GM23338 (cell line): Measurements from ENCODE around the gene SLC35D1. TPM values are rescaled to one million over a fixed set of nuclear protein-coding genes. Genes with fewer than 3 reads are reported as not detected.

Experiments used
- ATAC-seq: fragments of 200-7000 bp; cut with Tn5 transposase; 3 replicates; pipeline ENCODE4 v1.9.1; 2020
- DNase-seq: peaks from one replicate; pipeline ENCODE4 v3.0.0-alpha.2; 2015; ENCODE audit warnings: low spot score
- H2AFZ ChIP-seq: fragments of 200-600 bp; sonication (generic); 2 replicates; pipeline ENCODE4 v1.8.0; 2016; ENCODE audit warnings: antibody characterized with exemption, mild to moderate bottlenecking, moderate library complexity
- H3F3A ChIP-seq: fragments of 200-600 bp; sonication (generic); replicated peaks from 2 replicates; pipeline ENCODE4 v1.8.0; 2017; ENCODE audit warnings: antibody characterized with exemption, mixed run types, low read depth
- H3K27ac ChIP-seq: fragments of 200-600 bp; sonication (generic); 2 replicates; pipeline ENCODE4 v1.6.1; 2016; ENCODE audit warnings: low read depth
- H3K27me3 ChIP-seq: fragments of 200-600 bp; sonication (generic); 2 replicates; pipeline ENCODE4 v1.8.0; 2016; ENCODE audit warnings: mild to moderate bottlenecking, mixed run types, moderate library complexity; ENCODE audit not compliant: insufficient read depth
- H3K36me3 ChIP-seq: fragments of 200-600 bp; sonication (generic); 2 replicates; pipeline ENCODE4 v1.8.0; 2016; ENCODE audit warnings: mild to moderate bottlenecking; ENCODE audit not compliant: insufficient read depth
- H3K4me1 ChIP-seq: fragments of 200-600 bp; sonication (generic); 2 replicates; pipeline ENCODE4 v1.8.0; 2016; ENCODE audit warnings: mild to moderate bottlenecking, moderate library complexity; ENCODE audit not compliant: insufficient read depth
- H3K4me2 ChIP-seq: fragments of 200-600 bp; sonication (generic); 2 replicates; pipeline ENCODE4 v1.7.1; 2017; ENCODE audit warnings: mixed run types
- H3K4me3 ChIP-seq: fragments of 200-600 bp; sonication (generic); 2 replicates; pipeline ENCODE4 v1.6.1; 2016; ENCODE audit warnings: mixed run types
- H3K79me2 ChIP-seq: fragments of 200-600 bp; sonication (generic); replicated peaks from 2 replicates; pipeline ENCODE4 v1.8.0; 2017; ENCODE audit warnings: mild to moderate bottlenecking; ENCODE audit not compliant: insufficient read depth
- H3K9me2 ChIP-seq: fragments of 200-600 bp; sonication (generic); 2 replicates; pipeline ENCODE4 v1.8.0; 2017; ENCODE audit not compliant: insufficient read depth
- H4K20me1 ChIP-seq: fragments of 200-600 bp; sonication (generic); replicated peaks from 2 replicates; pipeline ENCODE4 v1.8.0; 2017; ENCODE audit warnings: mild to moderate bottlenecking; ENCODE audit not compliant: insufficient read depth
- H3K27ac Mint-ChIP-seq: 2 replicates; pipeline ENCODE4 v1.8.0; 2020; ENCODE audit warnings: inconsistent platforms, mild to moderate bottlenecking, moderate library complexity, mixed read lengths
- H3K27me3 Mint-ChIP-seq: 3 replicates; pipeline ENCODE4 v1.8.0; 2022; ENCODE audit warnings: low read depth, mild to moderate bottlenecking, moderate library complexity, mixed read lengths, inconsistent platforms; ENCODE audit not compliant: insufficient read depth, poor library complexity
- H3K36me3 Mint-ChIP-seq: 3 replicates; pipeline ENCODE4 v1.8.0; 2021; ENCODE audit warnings: low read depth, mild to moderate bottlenecking, inconsistent platforms, moderate library complexity, mixed read lengths
- H3K4me1 Mint-ChIP-seq: 3 replicates; pipeline ENCODE4 v1.8.0; 2020; ENCODE audit warnings: mild to moderate bottlenecking, inconsistent platforms, mixed read lengths
- H3K4me3 Mint-ChIP-seq: 3 replicates; pipeline ENCODE4 v1.8.0; 2021; ENCODE audit warnings: moderate library complexity, mild to moderate bottlenecking, inconsistent platforms, mixed read lengths
- H3K9me3 Mint-ChIP-seq: 3 replicates; pipeline ENCODE4 v1.8.0; 2020; ENCODE audit warnings: moderate library complexity, mild to moderate bottlenecking, inconsistent platforms, mixed read lengths
- ETS1 ChIP-seq: IDR thresholded peaks from 2 replicates; pipeline ENCODE4 v1.6.1; 2016; ENCODE audit warnings: antibody characterized with exemption
- EZH2 ChIP-seq: fragments of 200-600 bp; sonication (generic); IDR thresholded peaks from one replicate; pipeline ENCODE4 v1.8.0; 2017; ENCODE audit warnings: antibody characterized with exemption, mild to moderate bottlenecking, low read depth; ENCODE audit not compliant: unreplicated experiment
- EZH2phosphoT487 ChIP-seq: fragments of 200-600 bp; sonication (generic); IDR thresholded peaks from one replicate; pipeline ENCODE4 v1.8.1; 2018; ENCODE audit warnings: antibody characterized with exemption; ENCODE audit not compliant: unreplicated experiment
- JUNB ChIP-seq: IDR thresholded peaks from one replicate; pipeline ENCODE4 v1.6.1; 2016; ENCODE audit warnings: antibody characterized with exemption; ENCODE audit not compliant: unreplicated experiment
- POLR2AphosphoS5 ChIP-seq: IDR thresholded peaks from 2 replicates; pipeline ENCODE4 v1.6.1; 2016; ENCODE audit warnings: antibody characterized with exemption, low read depth
- STAT1 ChIP-seq: IDR thresholded peaks from one replicate; pipeline ENCODE4 v1.6.1; 2016; ENCODE audit warnings: antibody characterized with exemption; ENCODE audit not compliant: unreplicated experiment
- ZNF114 ChIP-seq: fragments of 250-450 bp; sonication (Bioruptor Pico); IDR thresholded peaks from 2 replicates; pipeline ENCODE4 v1.5.0; 2020; ENCODE audit warnings: mild to moderate bottlenecking, moderate library complexity
- ZNF331 ChIP-seq: fragments of 250-450 bp; sonication (Bioruptor Pico); IDR thresholded peaks from 2 replicates; pipeline ENCODE4 v1.5.0; 2020; ENCODE audit warnings: low read depth, mild to moderate bottlenecking, moderate library complexity
- ZNF462 ChIP-seq: fragments of 250-450 bp; sonication (Bioruptor Pico); IDR thresholded peaks from 2 replicates; pipeline ENCODE4 v1.5.0; 2020; ENCODE audit warnings: mild to moderate bottlenecking, moderate library complexity
- polyA plus RNA-seq: library from polyadenylated mRNA; unstranded; fragments of >200 nt; fragmentation: Nextera tagmentation; extraction: Ambion mirVana; gene quantifications from 2 replicates; pipeline ENCODE4 v1.2.1, GENCODE V29; 2016
- total RNA-seq: library from RNA; depleted of rRNA; stranded (reverse); fragments of >200 nt; shearing (Covaris generic); gene quantifications from 2 replicates; pipeline ENCODE4 v1.2.3, GENCODE V29; 2014

Gene SLC35D1
- total and polyA plus RNA-seq, 2 experiments from 2014 or later: 0.68 to 2.8 TPM

GRCh38 chr1:67018574-67018973, 35.4 kb downstream of the SLC35D1 start (continued):
- TF ChIP-seq JUNB (no peak), POLR2AphosphoS5 (no peak), ZNF331 (CRISPR knock-in tag) (no peak), EZH2phosphoT487 (no peak), ZNF462 (no peak), EZH2 (no peak), STAT1 (no peak)

GRCh38 chr1:67013573-67013972, 40.4 kb downstream of the SLC35D1 start:
- no peak for ATAC-seq
- H3K4me3 Mint-ChIP-seq: no peak overlapping the region
- TF ChIP-seq ZNF462 (no peak), ETS1 (no peak), ZNF114 (CRISPR knock-in tag) (no peak), JUNB (no peak)

More at GRCh38 chr1:67013573-67013972, 40.4 kb downstream of the SLC35D1 start:
- H3K27ac ChIP-seq: no peak overlapping the region
- no peak overlapping the region for H3K4me3 ChIP-seq
- no peak overlapping the region for H2AFZ ChIP-seq
- no peaks in the 10 kb centered on the region for H3K36me3 Mint-ChIP-seq
- no peaks in the 10 kb centered on the region for H3K79me2 ChIP-seq
- H3K9me3 Mint-ChIP-seq: no peaks in the 10 kb centered on the region
- H3F3A ChIP-seq: no peaks in the 10 kb centered on the region
- no peaks in the 10 kb centered on the region for H3K9me2 ChIP-seq
- DNase-seq: no peak
- H3K27me3 ChIP-seq: peaks cover 13% of the 10 kb centered on the region
- H3K27me3 Mint-ChIP-seq: no peaks in the 10 kb centered on the region
- peaks cover 10% of the 10 kb centered on the region; the same call in 2 of the 3 replicates for H3K4me1 Mint-ChIP-seq
- no peak overlapping the region; the same call in 1 of the 2 replicates for H3K27ac Mint-ChIP-seq
- H3K4me2 ChIP-seq: no peak overlapping the region
- peaks cover 7% of the 10 kb centered on the region for H3K4me1 ChIP-seq
- no peaks in the 10 kb centered on the region for H3K36me3 ChIP-seq
- H4K20me1 ChIP-seq: peaks cover 5% of the 10 kb centered on the region; the same call in 1 of the 2 replicates
